Measurements from ENCODE around the gene TNNI3. TPM values are rescaled to one million over a fixed set of nuclear protein-coding genes. Genes with fewer than 3 reads are reported as not detected.
A peak's percentile ranks its signal among the peaks of the same experiment; 100 is the strongest.

TNNI3 gene
- total and polyA plus RNA-seq, 9 of the 15 experiments (the other 6 are each of a cell fraction or from before 2014, with no cell fraction given): 4.7 to 158 (median 42.0) TPM

- TF ChIP-seq AFF1 (IDR thresholded peaks at IDR 0.05; ENCODE audit: low read depth in 1 of 2, partially characterized antibody in 2 of 2): peak in 1 of 2 experiments; percentile 95
- TF ChIP-seq BCL6 (CRISPR knock-in tag; IDR thresholded peaks at IDR 0.05): no peak
- no peak for TF ChIP-seq CGGBP1 (CRISPR knock-in tag; IDR thresholded peaks at IDR 0.05)
- TF ChIP-seq PHF8 (IDR thresholded peaks at IDR 0.05; ENCODE audit: borderline replicate concordance, low read length): no peak
- TF ChIP-seq RBM39 (optimal IDR thresholded peaks at IDR 0.05; ENCODE audit: low read depth, low read length): no peak
- no peak for TF ChIP-seq HNRNPH1 (optimal IDR thresholded peaks at IDR 0.05; ENCODE audit: low read depth, low read length)
- no peak for TF ChIP-seq ZNF449 (CRISPR knock-in tag; IDR thresholded peaks at IDR 0.05)
- TF ChIP-seq JUND (IDR thresholded peaks at IDR 0.05; ENCODE audit: borderline replicate concordance, low read depth, low read length): no peak
- no peak for TF ChIP-seq JUND (tag; IDR thresholded peaks at IDR 0.05; ENCODE audit: borderline replicate concordance, low read depth, low read length)
- no peak for TF ChIP-seq ZNF655 (CRISPR knock-in tag; IDR thresholded peaks at IDR 0.05)
- TF ChIP-seq ID3 (CRISPR knock-in tag; IDR thresholded peaks at IDR 0.05): no peak
- TF ChIP-seq ID3 (tag; IDR thresholded peaks at IDR 0.05): no peak
- no peak for TF ChIP-seq ZNF589 (CRISPR knock-in tag; IDR thresholded peaks at IDR 0.05; ENCODE audit: low read depth)
- TF ChIP-seq ELF2 (CRISPR knock-in tag; IDR thresholded peaks at IDR 0.05): no peak
- TF ChIP-seq HCFC1 (IDR thresholded peaks at IDR 0.05; ENCODE audit: low read depth, low read length): peak; percentile 88
- no peak for TF ChIP-seq BRF1 (IDR thresholded peaks at IDR 0.05; ENCODE audit: borderline replicate concordance, extremely low read depth, insufficient read length)
- TF ChIP-seq PTRF (tag; IDR thresholded peaks at IDR 0.05): no peak
- TF ChIP-seq ZBTB9 (CRISPR knock-in tag; IDR thresholded peaks at IDR 0.05): no peak
- peak; percentile 10; the same call in 1 of the 2 replicates for TF ChIP-seq RBFOX2 (IDR thresholded peaks at IDR 0.05; ENCODE audit: low read depth, low read length)
- TF ChIP-seq ZNF143 (CRISPR knock-in tag; IDR thresholded peaks at IDR 0.05): peak; percentile 81
Measured at GRCh38 chr19:55196803-55197202, 39.3 kb upstream of the TNNI3 start (continued).
